Suprapubic skin (tissue), 4 donors: ENCODE measurements around the gene RPUSD3. TPM values are rescaled to one million over a fixed set of nuclear protein-coding genes. Genes with fewer than 3 reads are reported as not detected.

Experiments
- DNase-seq, 2 donors: peaks; one replicate each; pipeline ENCODE4 v3.0.0-alpha.2; 2019; ENCODE audit warnings: low spot score in 2 of 2
- H3K27ac ChIP-seq: fragments of 200-600 bp; sonication (generic); one replicate; pipeline ENCODE4 v1.5.1; 2019
- H3K27me3 ChIP-seq: fragments of 200-600 bp; sonication (generic); one replicate; pipeline ENCODE4 v1.5.1; 2019
- H3K36me3 ChIP-seq: fragments of 200-600 bp; sonication (generic); one replicate; pipeline ENCODE4 v1.5.1; 2019
- H3K4me1 ChIP-seq: fragments of 200-600 bp; sonication (generic); one replicate; pipeline ENCODE4 v1.5.1; 2019
- H3K4me3 ChIP-seq: fragments of 200-600 bp; sonication (generic); one replicate; pipeline ENCODE4 v1.5.1; 2019; ENCODE audit warnings: mild to moderate bottlenecking
- H3K9me3 ChIP-seq: fragments of 200-600 bp; sonication (generic); one replicate; pipeline ENCODE4 v1.5.1; 2019
- CTCF ChIP-seq, 2 donors: fragments of 200-600 bp in 1 of 2; fragments of 450-650 bp in 1 of 2; sonication (generic) in 1 of 2; IDR thresholded peaks; one replicate each; pipeline ENCODE4 v1.5.1; 2016 to 2019; ENCODE audit warnings: antibody characterized with exemption in 2 of 2, mild to moderate bottlenecking in 1 of 2, moderate library complexity in 1 of 2
- EP300 ChIP-seq: sonication (generic); formaldehyde crosslinking; IDR thresholded peaks from one replicate; pipeline ENCODE4 v1.6.1; 2017; ENCODE audit warnings: antibody characterized with exemption
- POLR2A ChIP-seq, 2 donors: fragments of 450-650 bp; IDR thresholded peaks; one replicate each; pipeline ENCODE4 v1.6.1; 2017; ENCODE audit warnings: antibody characterized with exemption in 2 of 2, mild to moderate bottlenecking in 2 of 2, moderate library complexity in 2 of 2
- POLR2AphosphoS5 ChIP-seq, 3 donors: sonication (generic); formaldehyde crosslinking; IDR thresholded peaks; one replicate each; pipeline ENCODE4 v1.6.1; 2017; ENCODE audit warnings: antibody characterized with exemption in 3 of 3
- WGBS: methylation state at CpG from one replicate; pipeline ENCODE4 v1.1.5; 2018; 5-methylcytosine and 5-hydroxymethylcytosine counted together
- total RNA-seq, 4 donors: library from RNA; depleted of rRNA; stranded (reverse); fragments of >200 nt; gene quantifications; one replicate each; pipeline ENCODE4 v1.1.0, GENCODE V29; 2016

RPUSD3 gene
- total RNA-seq, 4 donors from 2014 or later = 34.8 to 46.5 (median 42.1) TPM

DNA sequence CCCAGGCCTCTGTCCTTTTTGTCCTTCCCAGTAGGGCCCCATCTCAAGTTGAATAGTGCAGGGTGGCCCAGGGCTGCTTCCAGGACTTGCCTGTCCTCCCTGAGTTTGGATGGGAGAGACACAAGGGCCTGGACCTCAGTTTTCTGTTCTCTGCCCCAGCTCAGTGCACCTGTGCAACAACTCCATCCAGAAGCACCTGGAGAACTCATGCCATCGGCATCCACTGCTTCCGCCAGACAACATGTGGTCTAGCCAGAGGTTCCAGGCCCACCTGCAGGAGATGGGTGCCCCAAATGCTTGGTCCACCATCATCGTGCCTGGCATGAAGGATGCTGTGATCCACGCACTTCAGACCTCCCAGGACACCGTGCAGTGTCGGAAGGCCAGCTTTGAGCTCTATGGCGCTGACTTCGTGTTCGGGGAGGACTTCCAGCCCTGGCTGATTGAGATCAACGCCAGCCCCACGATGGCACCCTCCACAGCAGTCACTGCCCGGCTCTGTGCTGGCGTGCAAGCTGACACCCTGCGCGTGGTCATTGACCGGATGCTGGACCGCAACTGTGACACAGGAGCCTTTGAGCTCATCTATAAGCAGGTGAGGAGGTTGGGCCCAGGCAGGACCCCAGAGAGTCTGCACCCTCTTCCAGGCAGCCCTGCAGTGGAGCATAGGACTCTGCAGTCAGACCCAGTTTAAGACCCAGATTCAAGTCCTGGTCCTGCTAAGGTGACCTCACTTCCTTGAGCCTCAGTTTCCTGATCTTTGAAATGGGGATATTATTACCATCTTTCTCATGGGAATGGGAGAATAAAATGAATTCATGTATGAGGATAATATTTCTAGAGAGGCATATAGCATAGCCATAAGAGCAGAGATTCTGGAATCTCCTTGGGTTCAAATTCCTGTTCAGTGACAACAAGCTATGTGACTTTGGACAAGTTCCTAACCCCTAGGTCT is 14.7 kb downstream of the RPUSD3 start:
- peaks cover 50% of the 10 kb centered on the region for H3K36me3 ChIP-seq
- 93% methylated on average over 13 of the region's 17 CpGs for WGBS
- no peak for DNase-seq

GRCh38 chr3:9826815-9827573 is 16.8 kb downstream of the RPUSD3 start:
- H3K36me3 ChIP-seq = peaks cover 33% of the 10 kb centered on the region
- DNase-seq = no peak
- TF ChIP-seq EP300 (no peak), POLR2AphosphoS5 (IDR thresholded peaks at IDR 0.05) (no peak), CTCF (IDR thresholded peaks at IDR 0.05) (no peak), POLR2A (IDR thresholded peaks at IDR 0.05) (no peak)

More for the DNA sequence above, 14.7 kb downstream of the RPUSD3 start:
- no peak overlapping the region for H3K4me3 ChIP-seq
- no peaks in the 10 kb centered on the region for H3K9me3 ChIP-seq
- no peak overlapping the region for H3K27ac ChIP-seq
- H3K4me1 ChIP-seq = no peaks in the 10 kb centered on the region
- H3K27me3 ChIP-seq = no peaks in the 10 kb centered on the region
- TF ChIP-seq CTCF (IDR thresholded peaks at IDR 0.05) = no peak

GRCh38 chr3:9825451-9826040 is 18.3 kb downstream of the RPUSD3 start:
- Histone ChIP-seq H3K27ac (no peak overlapping the region), H3K9me3 (no peaks in the 10 kb centered on the region), H3K4me3 (no peak overlapping the region), H3K27me3 (no peaks in the 10 kb centered on the region), H3K36me3 (peaks cover 33% of the 10 kb centered on the region), H3K4me1 (no peaks in the 10 kb centered on the region)
- WGBS = 57% methylated on average over 10 of the region's 14 CpGs
- no peak for DNase-seq
- TF ChIP-seq EP300 (no peak), POLR2A (IDR thresholded peaks at IDR 0.05) (no peak), CTCF (IDR thresholded peaks at IDR 0.05) (no peak), POLR2AphosphoS5 (IDR thresholded peaks at IDR 0.05) (no peak)

More at GRCh38 chr3:9826815-9827573, 16.8 kb downstream of the RPUSD3 start:
- no peak overlapping the region for H3K27ac ChIP-seq
- no peak overlapping the region for H3K4me3 ChIP-seq
- no peaks in the 10 kb centered on the region for H3K27me3 ChIP-seq
- no peaks in the 10 kb centered on the region for H3K9me3 ChIP-seq
- WGBS = 86% methylated on average over 20 of the region's 20 CpGs
- H3K4me1 ChIP-seq = no peaks in the 10 kb centered on the region

DNA sequence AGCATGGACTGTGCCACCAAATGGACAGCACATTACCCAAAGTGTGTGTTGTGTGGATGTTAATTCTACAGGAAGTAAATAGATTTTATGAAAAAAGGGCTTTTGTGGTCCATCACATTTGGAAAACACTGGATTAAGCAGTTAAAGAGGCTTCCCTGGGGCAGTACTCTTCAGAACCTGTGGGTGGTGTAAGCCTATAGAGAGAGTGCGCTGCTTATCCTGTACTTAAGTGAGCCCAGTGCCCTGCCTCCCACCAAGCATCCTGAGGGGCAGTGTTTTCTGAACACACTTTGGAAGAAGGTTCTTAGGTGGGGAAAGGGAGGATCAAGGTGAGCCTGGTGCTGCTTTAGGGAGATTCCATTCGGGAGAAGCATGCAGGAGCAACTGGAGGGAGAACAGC is 22.9 kb downstream of the RPUSD3 start:
- 73% methylated on average over 2 of the region's 2 CpGs for WGBS
- DNase-seq = no peak

More for the DNA sequence above, 22.9 kb downstream of the RPUSD3 start:
- peaks cover 12% of the 10 kb centered on the region for H3K36me3 ChIP-seq
- TF ChIP-seq POLR2A (IDR thresholded peaks at IDR 0.05) (no peak), POLR2AphosphoS5 (IDR thresholded peaks at IDR 0.05) (no peak), EP300 (no peak), CTCF (IDR thresholded peaks at IDR 0.05) (no peak)
- no peaks in the 10 kb centered on the region for H3K9me3 ChIP-seq
- H3K27me3 ChIP-seq = no peaks in the 10 kb centered on the region
- H3K27ac ChIP-seq = no peak overlapping the region
- H3K4me3 ChIP-seq = no peak overlapping the region
- H3K4me1 ChIP-seq = no peaks in the 10 kb centered on the region
